Sciatic nerve (tissue), 2 donors: ENCODE data around the gene CEP112. TPM values are rescaled to one million over a fixed set of nuclear protein-coding genes. Genes with fewer than 3 reads are reported as not detected.

ENCODE experiments used
- ATAC-seq: fragments of 200-7000 bp; cut with Tn5 transposase; one replicate; pipeline ENCODE4 v1.9.1; 2020; ENCODE audit warnings: mild to moderate bottlenecking, moderate library complexity
- DNase-seq: peaks from one replicate; pipeline ENCODE4 v3.0.0-alpha.2; 2020; ENCODE audit warnings: low spot score
- intact Hi-C: fragments of 100-400 bp; cut with DNase I; formaldehyde crosslinking; loops from one replicate; pipeline ENCODE4 v1.14.2; 2022
- total RNA-seq: library from RNA; stranded (reverse); fragmentation: NEBNext Ultra II Directional; extraction: Animal tissue kit (Norgen Biotek cat#: 25700); gene quantifications from one replicate; pipeline ENCODE4 v1.2.1, GENCODE V29; 2021
- donor health status: DM: no; HTN: no; CAD: no.
- donor health status: DM: no; HTN: no; CAD: no.

Gene CEP112
- total RNA-seq, 1 donor from 2014 or later = 64.9 TPM

DNA sequence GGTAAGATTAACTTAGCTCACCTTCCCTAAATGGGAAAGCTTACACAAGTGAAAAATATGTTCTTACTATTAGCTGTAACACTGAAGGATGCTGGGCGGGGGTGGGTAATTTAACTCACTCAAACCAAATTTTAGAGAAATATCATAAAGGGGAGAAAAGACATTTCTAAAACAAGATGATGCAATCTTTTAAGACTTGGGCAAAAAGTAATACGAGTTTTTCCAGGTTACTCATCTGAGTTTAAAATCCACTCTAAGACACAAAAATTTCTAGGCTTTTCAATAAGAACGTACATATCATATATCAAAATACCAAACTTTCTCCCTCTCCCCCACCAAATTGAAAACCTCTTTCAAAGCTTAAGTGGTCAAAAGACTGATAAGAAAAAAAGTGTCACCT, 228.8 kb downstream of the CEP112 start:
- no peak for DNase-seq
- ATAC-seq = no peak

DNA sequence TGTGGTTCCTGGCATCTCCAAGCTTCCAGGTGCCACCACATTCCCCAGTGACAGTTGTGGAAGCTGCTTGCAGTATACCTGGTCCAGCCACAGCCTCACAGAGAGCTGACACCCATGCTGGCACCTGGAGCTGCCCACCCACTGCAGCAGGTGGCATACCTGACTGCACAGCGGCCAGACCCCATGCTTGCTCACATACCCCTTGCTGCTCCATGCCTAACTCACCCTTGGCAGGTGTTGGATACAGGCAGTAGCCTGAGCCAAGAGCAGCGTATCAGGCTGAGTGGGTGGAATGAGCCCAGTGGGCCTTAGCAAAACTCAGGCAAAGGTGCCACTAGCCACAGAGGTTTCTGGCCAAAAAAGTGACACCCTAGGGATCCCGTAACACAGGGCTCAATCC, 232.3 kb downstream of the CEP112 start:
- DNase-seq (no peak), ATAC-seq (no peak)
- intact Hi-C loops = no loop called here

More for the DNA sequence above, 228.8 kb downstream of the CEP112 start:
- intact Hi-C loops = no loop called here

DNA sequence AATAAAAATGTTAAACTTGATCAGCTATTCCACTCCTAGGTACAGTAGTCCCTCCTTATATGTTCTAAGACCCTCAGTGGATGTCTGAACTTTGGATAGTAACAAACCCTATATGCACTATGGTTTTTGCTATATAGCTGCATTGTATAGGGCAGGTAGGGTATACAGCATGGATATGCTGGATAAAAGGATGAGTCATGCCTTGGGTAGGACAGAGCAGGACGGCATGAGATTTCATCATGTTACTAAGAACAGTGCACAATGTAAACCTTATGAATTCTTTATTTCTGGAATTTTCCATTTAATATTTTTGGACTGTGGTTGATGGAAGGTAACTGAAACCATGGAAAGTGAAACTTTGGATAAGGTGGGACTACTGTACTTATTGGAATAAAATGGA, 235.1 kb downstream of the CEP112 start:
- intact Hi-C loops = no loop called here
- DNase-seq (no peak), ATAC-seq (no peak)

DNA sequence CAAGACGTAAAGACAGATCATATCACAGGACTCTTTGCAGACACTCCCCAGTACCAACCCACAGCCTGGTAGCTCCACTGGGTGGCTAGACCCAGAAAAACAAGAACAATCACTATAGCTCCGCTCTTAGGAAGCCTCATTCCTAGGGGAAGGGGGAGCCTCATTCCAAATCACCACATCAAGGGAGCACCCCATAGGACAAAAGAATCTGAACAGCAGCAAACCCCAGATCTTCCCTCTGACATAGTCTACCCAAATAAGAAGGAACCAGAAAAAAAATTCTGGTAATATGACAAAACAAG, 237.8 kb downstream of the CEP112 start:
- no peak for DNase-seq
- intact Hi-C loops = no loop called here
- ATAC-seq = no peak

DNA sequence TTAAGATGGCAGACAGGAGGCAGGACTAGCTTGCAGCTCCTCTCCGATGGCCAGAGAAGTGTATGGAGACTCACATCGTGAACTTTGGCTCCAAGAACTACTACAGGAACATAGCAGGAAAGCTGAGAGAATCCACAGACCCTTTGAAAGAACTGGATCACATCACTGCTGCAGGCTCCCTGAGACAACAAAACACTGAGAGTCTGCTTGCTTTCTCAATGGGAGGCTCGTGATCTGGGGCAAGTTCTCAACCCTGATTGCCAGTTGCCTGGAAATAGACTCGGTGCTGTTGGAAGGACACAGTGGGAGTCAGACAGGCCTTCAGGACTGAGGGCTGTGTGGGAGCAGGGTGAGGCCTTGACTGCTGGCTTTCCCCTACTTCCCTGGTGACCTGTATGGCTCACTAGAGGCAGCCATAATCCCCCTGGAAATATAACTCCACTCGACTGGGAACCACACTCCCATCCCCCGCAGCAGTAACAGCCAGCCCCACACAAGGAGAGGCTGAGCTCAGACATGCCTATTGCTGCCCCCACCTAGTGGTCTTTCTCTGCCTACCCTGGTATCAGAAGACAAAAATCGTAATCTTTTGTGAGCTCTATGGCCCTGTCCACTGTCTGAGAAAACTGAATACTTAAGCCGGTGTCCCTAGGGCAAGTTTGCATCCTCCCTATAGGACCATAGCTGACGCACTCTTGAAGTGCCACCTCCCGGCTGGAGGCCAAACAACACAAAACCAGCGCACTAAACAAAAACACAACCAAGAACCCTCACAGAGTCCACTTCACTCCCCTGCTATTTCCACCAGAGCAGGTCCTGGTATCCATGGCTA, 238.4 kb downstream of the CEP112 start:
- intact Hi-C loops = no loop called here
- ATAC-seq (no peak), DNase-seq (no peak)

DNA sequence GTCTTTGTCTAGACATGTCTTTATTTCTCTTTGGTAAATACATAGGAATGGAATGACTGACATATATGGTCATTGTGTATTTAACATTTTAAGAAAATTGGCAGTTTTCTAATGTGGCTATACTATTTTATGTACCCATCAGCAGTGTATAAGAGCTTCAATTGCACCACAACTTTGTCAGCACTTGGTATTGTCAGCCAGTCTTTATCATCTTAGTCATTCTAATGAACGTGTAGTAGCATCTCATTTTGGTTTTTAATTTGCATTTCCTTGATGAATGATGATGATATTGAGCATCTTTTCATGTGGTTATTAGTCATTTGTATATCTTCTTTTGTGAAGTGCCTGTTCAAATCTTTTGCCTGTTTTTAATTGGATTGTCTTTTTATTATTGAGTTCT, 239.3 kb downstream of the CEP112 start:
- DNase-seq (no peak), ATAC-seq (no peak)

DNA sequence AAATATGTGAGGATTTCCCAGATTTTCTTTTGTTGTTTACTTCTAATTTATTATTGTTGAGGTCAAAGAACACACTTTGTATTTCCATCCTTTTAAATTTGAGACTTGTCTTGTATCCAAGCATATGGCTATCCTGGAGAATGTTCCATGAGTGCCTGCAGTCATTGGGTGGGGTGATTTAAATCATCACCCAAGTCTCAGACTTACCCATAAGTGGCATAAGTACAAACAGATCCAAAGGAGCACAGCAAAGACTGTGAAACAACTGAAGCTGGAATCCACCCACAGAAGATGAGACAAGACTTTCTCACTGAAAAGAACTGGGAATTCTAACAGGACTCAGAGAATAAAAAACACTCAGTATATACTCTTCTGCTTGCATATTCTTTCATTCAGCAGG, 239.9 kb downstream of the CEP112 start:
- ATAC-seq (no peak), DNase-seq (no peak)
- intact Hi-C loops = no loop called here

More for the DNA sequence above, 239.3 kb downstream of the CEP112 start:
- intact Hi-C loops = no loop called here

DNA sequence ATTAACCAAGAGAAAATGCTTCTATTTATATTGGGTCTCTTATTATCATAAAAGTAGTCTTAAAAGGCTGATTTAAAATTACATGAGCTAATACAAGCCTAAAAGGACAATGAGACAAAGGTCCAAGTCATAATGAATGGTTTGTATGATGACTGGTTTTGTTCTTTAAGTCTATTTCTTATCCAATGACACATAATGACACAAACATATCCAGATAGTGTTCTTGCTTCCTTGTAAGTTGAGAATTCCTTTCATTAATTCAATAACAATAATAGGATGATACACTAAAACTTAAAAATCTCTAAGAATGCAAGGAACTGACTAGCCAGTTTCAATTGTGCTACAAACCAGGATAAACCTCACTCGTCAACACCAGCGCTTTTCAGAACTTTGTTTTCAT, 244.1 kb downstream of the CEP112 start:
- ATAC-seq (no peak), DNase-seq (no peak)
- intact Hi-C loops = no loop called here

DNA sequence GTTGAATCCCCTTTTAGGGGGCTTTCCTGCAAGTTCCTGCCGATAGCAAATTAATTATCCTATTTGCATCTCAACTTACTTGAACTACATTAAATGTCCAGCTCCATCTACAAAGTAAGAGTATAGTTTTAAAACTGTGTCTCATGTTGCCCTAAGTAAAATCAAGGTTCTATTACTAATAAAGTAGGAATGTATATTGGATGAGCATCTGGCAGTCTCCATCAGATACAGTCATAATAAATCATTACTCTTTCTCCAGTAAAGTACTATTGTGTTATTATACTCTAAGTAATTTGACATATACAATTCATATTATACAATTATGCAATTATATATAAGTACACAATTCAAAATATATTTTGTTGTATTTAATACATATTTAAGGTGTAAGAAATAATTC, 249.3 kb downstream of the CEP112 start:
- intact Hi-C loops = no loop called here
- no peak for ATAC-seq
- DNase-seq = no peak

DNA sequence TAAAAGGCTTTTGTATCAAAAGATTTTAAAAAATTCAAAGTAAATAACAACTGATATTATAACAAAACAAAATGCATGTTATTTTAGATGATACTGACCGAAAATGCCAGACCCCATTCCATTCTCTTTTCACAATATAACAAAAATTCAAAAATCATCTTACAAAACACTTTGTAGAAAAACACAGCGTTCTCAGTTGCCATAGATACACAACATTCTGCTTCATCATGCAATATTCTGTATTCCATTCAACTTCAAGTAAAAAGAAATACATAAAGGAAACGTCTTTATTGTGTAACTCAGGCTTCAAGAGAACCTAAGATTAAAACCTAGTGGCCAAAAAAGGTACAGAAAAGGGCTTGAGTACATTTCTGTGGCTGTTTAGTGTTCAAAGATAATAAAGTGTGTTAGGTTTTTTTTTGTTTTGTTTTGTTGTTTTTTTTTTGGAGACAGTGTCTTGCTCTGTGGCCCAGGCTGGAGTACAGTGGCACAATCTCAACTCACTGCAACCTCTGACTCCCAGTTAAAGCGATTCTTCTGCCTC, 250.5 kb downstream of the CEP112 start:
- DNase-seq (no peak), ATAC-seq (no peak)
- intact Hi-C loops = no loop called here

DNA sequence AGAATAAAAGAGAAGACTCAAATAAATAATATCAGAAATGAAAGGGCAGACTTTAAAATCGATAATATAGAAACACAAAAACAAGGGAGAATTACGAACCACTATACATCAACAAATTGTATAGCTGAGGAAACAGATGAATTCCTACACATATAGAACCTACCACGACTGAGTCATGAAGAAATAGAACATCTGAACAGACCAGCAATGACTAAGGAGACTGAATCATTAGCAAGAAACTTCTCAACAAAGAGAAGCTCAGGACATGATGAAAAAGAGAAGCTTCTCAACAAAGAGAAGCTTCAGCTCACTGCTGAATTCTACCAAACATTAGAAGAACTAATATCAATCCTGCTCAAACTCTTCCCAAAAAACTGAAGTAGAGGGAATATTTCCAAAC, 255.9 kb downstream of the CEP112 start:
- intact Hi-C loops = no loop called here
- DNase-seq = no peak
- no peak for ATAC-seq

DNA sequence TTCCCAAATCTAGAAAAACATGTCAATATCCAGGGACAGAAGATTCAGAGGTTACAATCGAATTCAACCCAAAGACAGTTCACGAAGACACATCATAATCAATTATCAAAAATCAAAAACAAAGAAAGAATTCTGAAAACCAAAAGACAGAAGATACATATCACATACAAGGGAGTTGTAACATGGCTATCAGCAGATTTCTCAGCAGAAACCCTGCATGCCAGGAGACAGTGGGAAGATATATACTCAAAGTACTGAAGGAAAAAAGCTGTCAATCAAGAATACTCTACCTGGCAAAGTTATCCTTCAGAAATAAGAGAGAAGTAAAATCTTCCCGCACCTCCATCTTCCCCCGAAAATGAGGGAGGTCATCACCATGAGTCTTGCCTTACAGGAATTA, 258.6 kb downstream of the CEP112 start:
- ATAC-seq (no peak), DNase-seq (no peak)
- intact Hi-C loops = no loop called here

DNA sequence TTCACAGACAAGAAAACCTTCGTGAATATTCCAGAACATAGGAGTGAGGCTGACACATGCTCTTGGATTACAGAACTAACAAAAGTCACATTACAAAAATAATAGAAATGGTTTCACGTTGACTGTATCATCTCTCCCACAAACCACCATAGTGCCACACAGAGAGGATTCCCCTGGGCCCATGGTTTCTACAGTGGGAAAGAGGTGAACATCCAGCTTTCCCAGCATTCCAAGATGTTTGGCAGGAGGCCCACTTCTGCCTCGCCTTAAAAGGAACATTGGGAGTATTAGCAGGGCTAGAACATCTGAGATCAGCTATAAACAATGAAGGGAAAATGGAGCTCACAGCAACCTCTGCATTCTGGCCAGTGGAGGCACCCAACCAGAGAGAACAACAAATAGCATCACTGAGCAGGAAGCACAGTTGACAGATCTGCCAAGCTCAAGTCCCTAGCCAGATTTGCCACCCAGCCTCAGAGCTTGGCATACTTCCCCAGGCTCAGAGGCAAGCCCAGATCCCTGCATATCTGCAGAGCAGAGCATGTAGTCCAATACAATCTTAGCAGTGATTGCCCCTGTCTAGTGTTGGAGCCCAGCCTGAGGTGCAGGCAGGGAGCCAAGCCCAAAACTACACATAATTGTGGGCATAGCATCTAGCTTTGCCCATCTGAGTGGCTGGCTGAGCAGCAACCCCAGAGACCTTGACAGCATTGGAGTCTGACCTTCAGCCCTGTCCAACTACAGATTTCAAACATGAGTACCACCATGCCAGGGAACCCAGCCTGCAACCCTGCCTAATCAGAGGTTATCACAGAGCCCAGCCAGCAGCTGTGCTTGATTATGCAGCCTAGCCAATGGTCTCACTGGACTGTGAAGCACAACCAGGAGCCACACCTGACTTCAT, 260.4 kb downstream of the CEP112 start:
- no peak for ATAC-seq
- intact Hi-C loops = no loop called here
- no peak for DNase-seq

DNA sequence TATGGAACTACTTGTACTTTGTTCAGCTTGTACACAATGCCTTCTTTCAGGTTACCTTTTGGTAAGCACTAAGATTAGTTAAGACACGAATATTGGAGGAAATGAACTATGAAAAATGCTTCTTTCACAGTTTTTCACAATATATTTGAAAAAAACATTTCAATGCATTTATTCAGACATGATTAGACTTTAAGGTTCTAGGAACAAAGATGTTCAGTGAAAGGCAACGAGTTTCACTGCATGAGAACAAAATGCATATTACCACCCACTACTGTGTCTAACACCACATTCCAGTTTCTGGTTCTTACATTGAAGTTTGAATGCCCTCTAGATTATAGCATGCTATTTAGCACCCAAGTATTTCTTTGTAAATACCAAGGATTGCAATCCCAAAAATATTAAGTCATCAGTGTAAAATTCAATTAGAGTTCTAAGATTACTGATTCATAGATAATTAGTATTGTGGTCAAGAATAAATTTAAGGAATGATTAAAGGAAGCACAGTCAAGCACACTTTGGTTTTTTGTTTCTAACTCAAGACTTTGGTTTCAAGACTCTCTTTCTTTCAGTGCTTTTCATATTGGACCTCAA, 261.7 kb downstream of the CEP112 start:
- DNase-seq (no peak), ATAC-seq (no peak)
- intact Hi-C loops = no loop called here

DNA sequence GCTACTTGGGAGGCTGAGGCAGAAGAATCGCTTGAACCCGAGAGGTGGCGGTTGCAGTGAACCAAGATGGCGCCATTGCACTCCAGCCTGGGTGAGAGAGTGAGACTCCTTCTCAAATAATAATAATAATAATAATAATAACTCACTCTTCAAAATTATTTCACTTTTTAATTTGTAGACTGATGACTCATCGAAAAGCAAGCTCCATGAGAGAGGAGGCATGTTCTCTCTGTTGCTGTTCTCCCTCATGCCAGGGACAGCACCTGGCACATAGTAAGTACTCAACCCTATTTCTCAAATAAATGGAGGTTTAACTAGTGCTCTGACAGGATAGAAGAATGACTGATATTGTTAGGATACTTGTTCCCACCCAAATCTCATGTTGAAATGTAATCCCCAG, 265.3 kb downstream of the CEP112 start:
- DNase-seq (no peak), ATAC-seq (no peak)
- intact Hi-C loops = no loop called here

DNA sequence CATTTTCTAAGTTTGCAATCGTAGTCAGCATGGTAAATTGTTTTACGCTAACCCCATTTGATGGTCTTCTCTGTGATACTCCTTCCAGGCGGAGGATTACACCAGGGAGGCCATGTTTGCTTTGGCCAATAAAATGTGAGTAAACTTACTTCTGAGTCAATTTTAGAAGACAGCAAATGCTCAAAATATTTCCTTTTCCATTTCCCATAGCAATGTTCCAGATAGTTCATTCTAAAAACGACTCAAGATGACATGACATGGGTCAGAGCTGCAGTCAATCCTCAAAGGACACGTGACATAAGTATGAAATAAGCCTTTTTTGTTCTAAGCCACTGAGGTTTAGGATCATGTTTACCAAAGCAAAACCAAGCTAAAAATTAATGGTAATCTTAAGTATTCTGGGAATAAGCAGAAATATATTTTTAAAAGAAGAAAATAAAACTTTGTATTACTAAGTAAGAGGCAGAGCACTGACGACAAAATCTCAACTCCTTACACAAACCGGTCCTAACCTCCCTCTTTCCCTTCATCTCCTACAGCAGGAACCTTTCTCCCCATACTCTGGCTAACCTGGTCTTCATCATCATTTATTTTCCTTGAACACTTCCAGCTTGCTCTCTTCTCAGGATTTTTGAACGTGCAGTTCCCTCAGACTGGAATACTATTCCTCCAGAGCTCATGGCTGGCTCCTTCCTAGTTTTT, 266.2 kb downstream of the CEP112 start:
- DNase-seq (no peak), ATAC-seq (peak; percentile 94)
- intact Hi-C loops = no loop called here

DNA sequence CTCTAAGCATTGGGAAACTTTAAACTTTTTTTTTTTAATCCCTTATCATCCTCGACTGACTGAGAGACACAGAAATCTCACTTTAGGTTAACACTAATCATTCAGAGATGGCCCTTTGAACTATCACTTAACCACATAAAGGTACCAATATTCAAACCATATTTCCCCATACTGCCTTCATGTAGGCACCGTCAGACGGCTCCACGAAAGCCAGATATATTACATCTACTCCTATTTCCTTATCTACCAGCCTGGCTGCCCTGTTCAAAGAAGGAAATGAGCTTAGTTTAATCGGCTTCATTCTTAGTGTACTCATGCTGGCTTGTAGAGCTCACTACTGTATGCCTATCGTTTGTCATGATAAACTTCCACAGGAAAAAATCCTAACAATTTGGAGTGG, 270.9 kb downstream of the CEP112 start:
- no peak for ATAC-seq

DNA sequence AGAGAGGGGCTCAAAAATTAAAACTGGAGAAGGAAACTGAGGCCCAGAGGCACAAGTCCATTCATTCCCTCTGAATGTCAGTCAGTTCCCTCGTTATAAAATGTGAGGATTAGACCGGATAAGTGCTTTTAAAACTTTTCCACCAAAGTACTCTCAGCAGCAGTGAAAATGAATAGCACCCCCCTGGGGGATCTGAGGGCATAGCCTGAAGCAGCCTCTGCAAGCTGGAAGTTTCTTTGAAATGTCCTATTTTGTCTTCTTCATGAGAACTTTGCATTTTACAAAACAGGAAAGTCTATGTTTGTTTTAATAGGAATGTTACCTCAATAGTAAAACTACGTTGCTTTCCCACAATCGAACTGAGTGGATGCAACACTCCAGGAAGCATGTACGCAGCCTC, 273.0 kb downstream of the CEP112 start:
- DNase-seq = no peak
- ATAC-seq = peak; percentile 74
- intact Hi-C loops = no loop called here

More for the DNA sequence above, 270.9 kb downstream of the CEP112 start:
- no peak for DNase-seq
- intact Hi-C loops = no loop called here

DNA sequence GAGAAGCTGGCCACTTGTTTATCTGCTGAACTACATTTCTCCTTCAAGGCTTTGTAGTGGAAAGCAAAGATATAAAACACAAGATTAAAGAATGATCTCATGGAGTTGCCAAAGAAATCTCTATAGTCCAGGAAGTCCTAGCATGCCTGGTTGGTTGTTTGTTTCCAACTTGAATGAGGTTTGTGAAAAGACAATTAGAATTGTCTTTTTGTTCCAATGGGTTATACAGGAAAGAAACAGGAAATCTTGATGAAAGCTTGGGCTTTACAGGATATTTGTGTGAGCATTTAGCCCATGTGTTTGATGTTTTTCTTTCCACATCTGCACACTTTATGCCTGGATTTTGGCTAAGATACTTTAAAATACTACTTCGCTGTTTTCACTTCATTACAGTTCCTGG, 273.4 kb downstream of the CEP112 start:
- ATAC-seq (peak; percentile 44), DNase-seq (no peak)
- intact Hi-C loops = no loop called here
